ENCODE data around the gene BUD23. TPM values are rescaled to one million over a fixed set of nuclear protein-coding genes. Genes with fewer than 3 reads are reported as not detected.

The BUD23 gene
- total and polyA plus RNA-seq, 2 donors (not counting 3 experiments of a cell fraction or from before 2014, with no cell fraction given), result 62.1 to 64.6 TPM

DNA sequence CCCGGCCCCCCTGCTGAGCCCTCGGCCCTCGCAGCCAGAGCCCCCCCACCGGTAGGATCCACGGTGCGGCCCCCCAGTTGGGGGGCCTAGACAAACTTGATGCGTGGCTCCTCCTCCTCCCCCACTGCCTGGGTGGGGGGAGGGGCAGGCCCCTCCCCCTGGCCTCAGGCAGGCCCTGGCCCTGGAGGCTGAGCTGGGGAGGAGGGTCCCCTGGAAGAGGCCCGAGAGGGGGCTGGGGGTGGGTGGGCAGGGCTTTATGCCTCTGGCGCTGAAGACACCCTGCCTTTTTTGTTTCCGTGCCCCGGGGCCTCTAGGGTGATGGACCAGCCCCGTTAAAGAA is 12.1 kb upstream of the BUD23 start:
- Histone ChIP-seq H3K79me2 (ENCODE audit: control insufficient read depth, insufficient read depth, low read length) (no peaks in the 10 kb centered on the region), H3K27me3 (ENCODE audit: control insufficient read depth in 2 of 2, insufficient read depth in 2 of 2, low read length in 2 of 2) (no peaks in the 10 kb centered on the region), H4K20me1 (replicated peaks; ENCODE audit: control insufficient read depth, extremely low read depth, insufficient read depth, low read length) (no peaks in the 10 kb centered on the region), H3K27ac (ENCODE audit: insufficient read depth, low read depth, low read length) (no peak overlapping the region), H3K36me3 (ENCODE audit: control insufficient read depth in 2 of 2, extremely low read depth in 1 of 2, insufficient read depth in 2 of 2, low read length in 2 of 2) (no peaks in the 10 kb centered on the region), H3K4me1 (ENCODE audit: control insufficient read depth, extremely low read depth, insufficient read depth, low read length) (peaks cover 3% of the 10 kb centered on the region), H3K9ac (replicated peaks; ENCODE audit: extremely low read depth, insufficient read depth, low read length) (no peak overlapping the region), H3K9me1 (replicated peaks; ENCODE audit: control insufficient read depth, extremely low read depth, insufficient read depth, low read length) (no peaks in the 10 kb centered on the region), H3K4me3 (replicated peaks in 1 of 3; ENCODE audit: insufficient read depth in 1 of 3, low read depth in 1 of 3, low read length in 3 of 3) (no peak overlapping the region), H3K9me3 (replicated peaks; ENCODE audit: control insufficient read depth, insufficient read depth, low read length) (no peaks in the 10 kb centered on the region), H3K4me2 (ENCODE audit: insufficient read depth, low read length) (no peak overlapping the region), H2AFZ (ENCODE audit: low read depth, low read length) (no peak overlapping the region)
- dilution Hi-C loops (cut with MboI; ENCODE audit: extremely low pct_ligation_motif_present, low sequenced_read_pairs), result no loop called here
- intact Hi-C loops (cut with micrococcal nuclease), result no loop called here
- ChIA-PET CTCF (interaction anchor here (1.5 kb wide), 1 partner anchor 54 kb away, joined by 3 read pairs; no protein-coding TSS in a partner anchor), POLR2A (no interaction called here)
- no peak for FAIRE-seq
- TF ChIP-seq GATA2 (IDR thresholded peaks at IDR 0.05; ENCODE audit: insufficient read depth, insufficient read length, low read depth, low read length) (no peak), EZH2 (IDR thresholded peaks at IDR 0.05; ENCODE audit: borderline replicate concordance, low read depth, low read length, severe bottlenecking) (no peak), MYC (IDR thresholded peaks at IDR 0.05; ENCODE audit: low read depth, low read length) (no peak)
- no peak for DNase-seq (ENCODE audit: low read depth, low spot score)
- BruUV-seq (replicated peaks), result no TSS peak

DNA sequence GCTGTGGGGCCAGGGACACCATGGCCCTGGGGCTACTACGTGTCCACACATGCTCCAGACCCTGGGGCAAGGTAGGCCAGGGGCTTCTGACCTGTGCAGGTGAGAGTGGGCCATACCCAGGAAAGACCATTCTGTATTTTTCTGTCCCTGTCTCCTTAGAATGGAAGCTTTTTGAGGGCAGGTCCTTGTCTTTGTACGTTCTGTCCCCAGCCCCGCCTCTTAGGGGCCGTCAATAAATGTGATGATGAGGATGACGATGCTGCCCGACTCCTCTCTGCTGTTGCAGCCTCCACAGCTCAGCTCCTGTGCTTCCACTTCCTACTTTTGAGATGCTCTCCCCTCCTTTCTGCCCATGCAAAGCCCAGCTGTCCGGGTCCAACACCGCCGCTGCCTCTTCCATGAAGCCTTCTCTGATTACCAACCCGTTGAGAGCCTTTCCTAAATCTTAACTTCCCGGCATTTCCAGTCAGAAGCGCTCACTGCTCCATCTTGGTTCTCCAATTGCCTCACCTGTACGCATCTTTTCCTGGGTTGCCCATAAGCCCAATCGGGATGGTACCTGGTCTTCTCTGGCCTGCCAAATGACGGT is 11.4 kb upstream of the BUD23 start:
- Histone ChIP-seq H3K4me1 (ENCODE audit: control insufficient read depth, extremely low read depth, insufficient read depth, low read length) (peaks cover 3% of the 10 kb centered on the region), H2AFZ (ENCODE audit: low read depth, low read length) (no peak overlapping the region), H3K27ac (ENCODE audit: insufficient read depth, low read depth, low read length) (no peak overlapping the region), H3K9me3 (replicated peaks; ENCODE audit: control insufficient read depth, insufficient read depth, low read length) (no peaks in the 10 kb centered on the region), H3K36me3 (ENCODE audit: control insufficient read depth in 2 of 2, extremely low read depth in 1 of 2, insufficient read depth in 2 of 2, low read length in 2 of 2) (no peaks in the 10 kb centered on the region), H3K4me3 (replicated peaks in 1 of 3; ENCODE audit: insufficient read depth in 1 of 3, low read depth in 1 of 3, low read length in 3 of 3) (no peak overlapping the region), H3K27me3 (ENCODE audit: control insufficient read depth in 2 of 2, insufficient read depth in 2 of 2, low read length in 2 of 2) (no peaks in the 10 kb centered on the region), H3K4me2 (ENCODE audit: insufficient read depth, low read length) (no peak overlapping the region), H3K79me2 (ENCODE audit: control insufficient read depth, insufficient read depth, low read length) (no peaks in the 10 kb centered on the region), H3K9ac (replicated peaks; ENCODE audit: extremely low read depth, insufficient read depth, low read length) (no peak overlapping the region), H3K9me1 (replicated peaks; ENCODE audit: control insufficient read depth, extremely low read depth, insufficient read depth, low read length) (no peaks in the 10 kb centered on the region), H4K20me1 (replicated peaks; ENCODE audit: control insufficient read depth, extremely low read depth, insufficient read depth, low read length) (no peaks in the 10 kb centered on the region)
- ChIA-PET CTCF (interaction anchor here (1.5 kb wide), 1 partner anchor 53 kb away, joined by 3 read pairs; no protein-coding TSS in a partner anchor), POLR2A (no interaction called here)
- intact Hi-C loops (cut with micrococcal nuclease), result no loop called here
- FAIRE-seq, result no peak
- BruUV-seq (replicated peaks), result no TSS peak
- DNase-seq (ENCODE audit: low read depth, low spot score), result no peak
- dilution Hi-C loops (cut with MboI; ENCODE audit: extremely low pct_ligation_motif_present, low sequenced_read_pairs), result no loop called here
- no peak for TF ChIP-seq JUN (IDR thresholded peaks at IDR 0.05; ENCODE audit: borderline replicate concordance, insufficient read depth, insufficient read length, low read depth)
- TF ChIP-seq, protein P1, sequence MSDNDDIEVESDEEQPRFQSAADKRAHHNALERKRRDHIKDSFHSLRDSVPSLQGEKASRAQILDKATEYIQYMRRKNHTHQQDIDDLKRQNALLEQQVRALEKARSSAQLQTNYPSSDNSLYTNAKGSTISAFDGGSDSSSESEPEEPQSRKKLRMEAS (IDR thresholded peaks at IDR 0.05; ENCODE audit: insufficient read depth, insufficient read length), result no peak
- no peak for TF ChIP-seq EZH2 (IDR thresholded peaks at IDR 0.05; ENCODE audit: borderline replicate concordance, low read depth, low read length, severe bottlenecking)
- no peak for TF ChIP-seq POLR2AphosphoS5 (IDR thresholded peaks at IDR 0.05; ENCODE audit: insufficient read depth, low read depth, low read length)
- TF ChIP-seq, protein P2, sequence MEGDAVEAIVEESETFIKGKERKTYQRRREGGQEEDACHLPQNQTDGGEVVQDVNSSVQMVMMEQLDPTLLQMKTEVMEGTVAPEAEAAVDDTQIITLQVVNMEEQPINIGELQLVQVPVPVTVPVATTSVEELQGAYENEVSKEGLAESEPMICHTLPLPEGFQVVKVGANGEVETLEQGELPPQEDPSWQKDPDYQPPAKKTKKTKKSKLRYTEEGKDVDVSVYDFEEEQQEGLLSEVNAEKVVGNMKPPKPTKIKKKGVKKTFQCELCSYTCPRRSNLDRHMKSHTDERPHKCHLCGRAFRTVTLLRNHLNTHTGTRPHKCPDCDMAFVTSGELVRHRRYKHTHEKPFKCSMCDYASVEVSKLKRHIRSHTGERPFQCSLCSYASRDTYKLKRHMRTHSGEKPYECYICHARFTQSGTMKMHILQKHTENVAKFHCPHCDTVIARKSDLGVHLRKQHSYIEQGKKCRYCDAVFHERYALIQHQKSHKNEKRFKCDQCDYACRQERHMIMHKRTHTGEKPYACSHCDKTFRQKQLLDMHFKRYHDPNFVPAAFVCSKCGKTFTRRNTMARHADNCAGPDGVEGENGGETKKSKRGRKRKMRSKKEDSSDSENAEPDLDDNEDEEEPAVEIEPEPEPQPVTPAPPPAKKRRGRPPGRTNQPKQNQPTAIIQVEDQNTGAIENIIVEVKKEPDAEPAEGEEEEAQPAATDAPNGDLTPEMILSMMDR (IDR thresholded peaks at IDR 0.05; ENCODE audit: extremely low read depth in 1 of 2, insufficient read depth in 1 of 2, low read depth in 1 of 2, low read length in 2 of 2), result no peak
- no peak for TF ChIP-seq MYC (IDR thresholded peaks at IDR 0.05; ENCODE audit: low read depth, low read length)
- no peak for TF ChIP-seq POLR2A (IDR thresholded peaks at IDR 0.05; ENCODE audit: low read depth, low read length)
- no peak for TF ChIP-seq FOS (IDR thresholded peaks at IDR 0.05; ENCODE audit: borderline replicate concordance, insufficient read depth, low read length)
- no peak for TF ChIP-seq GATA2 (IDR thresholded peaks at IDR 0.05; ENCODE audit: insufficient read depth, insufficient read length, low read depth, low read length)

Data from endothelial cell of umbilical vein (primary cell).